ENCODE results near the gene PTPRM.

- no peak for TF ChIP-seq CTCF (conservative IDR thresholded peaks at IDR 0.05; ENCODE audit: low read depth in 2 of 2)
- TF ChIP-seq POLR2AphosphoS5 (IDR thresholded peaks at IDR 0.05; ENCODE audit: low read depth): no peak
These were observed 36.3 kb downstream of the PTPRM start for GRCh38 chr18:7603259-7604000.
